Measurements from ENCODE around the gene SLC30A10. TPM values are rescaled to one million over a fixed set of nuclear protein-coding genes. Genes with fewer than 3 reads are reported as not detected.
"Not testable (repeated sequence)": the region's sequence is repeated elsewhere in the genome, so short reads cannot be mapped to it uniquely, and the experiment has no call there.

The SLC30A10 gene
- total RNA-seq, 2 experiments from 2014 or later, result not detected

DNA sequence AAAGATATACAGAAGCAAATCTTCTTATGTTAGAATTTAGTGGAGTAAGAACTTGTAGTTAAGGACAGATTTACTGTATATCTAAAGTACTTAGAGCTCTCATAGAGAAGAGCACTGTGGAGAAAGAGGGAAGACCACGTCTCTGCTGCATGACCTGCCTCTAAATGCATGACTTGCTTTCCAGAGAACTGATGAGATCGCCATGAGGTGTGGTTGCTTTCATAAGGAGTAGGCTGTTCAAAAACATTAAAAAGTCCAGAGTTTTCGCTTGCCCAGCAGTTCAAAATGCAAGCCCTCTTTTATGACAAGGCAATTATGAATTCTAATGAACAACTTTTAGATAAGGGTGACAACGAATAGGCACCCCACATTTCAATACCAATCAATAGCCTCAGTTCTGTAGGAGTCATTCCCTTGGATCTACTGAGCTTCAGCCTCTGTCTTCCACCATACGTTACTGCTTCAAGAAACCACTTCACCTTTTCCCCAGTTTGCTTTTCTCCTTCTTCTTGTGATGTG lies 24.9 kb downstream of the SLC30A10 start:
- no peak for DNase-seq
- Mint-ChIP-seq H3K4me3 (no peak overlapping the region), H3K27me3 (ENCODE audit: low read depth) (peaks cover 17% of the 10 kb centered on the region), H3K9me3 (no peaks in the 10 kb centered on the region), H3K27ac (no peak overlapping the region), H3K36me3 (ENCODE audit: low read depth) (no peaks in the 10 kb centered on the region), H3K4me1 (ENCODE audit: low read depth) (no peaks in the 10 kb centered on the region)
- CTCF ChIA-PET, result no interaction called here
- intact Hi-C loops (cut with micrococcal nuclease), result loop anchor here (5.0 kb wide), 1 partner anchor 489 kb away; no protein-coding TSS in a partner anchor

DNA sequence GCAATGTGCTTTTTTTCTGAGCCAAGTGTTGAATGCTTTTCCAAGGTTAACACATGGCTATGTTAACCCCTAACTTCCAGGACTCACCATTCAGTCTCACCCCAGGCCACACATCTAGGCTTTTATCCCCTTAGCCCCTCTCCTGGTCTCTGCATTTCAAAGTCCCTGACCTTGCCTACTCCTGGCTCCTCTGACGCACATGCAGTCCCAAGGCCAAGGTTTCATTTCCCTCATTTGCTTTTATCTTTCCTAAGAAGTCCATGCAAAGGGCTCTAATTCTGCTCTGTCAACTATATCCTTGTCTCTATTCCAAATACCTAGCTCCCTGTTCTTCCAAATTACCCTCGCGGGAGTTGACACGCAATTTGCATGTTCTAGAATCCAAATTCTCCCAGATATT lies 25.4 kb downstream of the SLC30A10 start:
- intact Hi-C loops (cut with micrococcal nuclease), result loop anchor here (5.0 kb wide), 1 partner anchor 489 kb away; no protein-coding TSS in a partner anchor
- no peak for DNase-seq
- Mint-ChIP-seq H3K27me3 (ENCODE audit: low read depth) (peaks cover 17% of the 10 kb centered on the region), H3K36me3 (ENCODE audit: low read depth) (no peaks in the 10 kb centered on the region), H3K27ac (no peak overlapping the region), H3K4me3 (no peak overlapping the region), H3K9me3 (no peaks in the 10 kb centered on the region), H3K4me1 (ENCODE audit: low read depth) (no peaks in the 10 kb centered on the region)
- CTCF ChIA-PET, result no interaction called here

DNA sequence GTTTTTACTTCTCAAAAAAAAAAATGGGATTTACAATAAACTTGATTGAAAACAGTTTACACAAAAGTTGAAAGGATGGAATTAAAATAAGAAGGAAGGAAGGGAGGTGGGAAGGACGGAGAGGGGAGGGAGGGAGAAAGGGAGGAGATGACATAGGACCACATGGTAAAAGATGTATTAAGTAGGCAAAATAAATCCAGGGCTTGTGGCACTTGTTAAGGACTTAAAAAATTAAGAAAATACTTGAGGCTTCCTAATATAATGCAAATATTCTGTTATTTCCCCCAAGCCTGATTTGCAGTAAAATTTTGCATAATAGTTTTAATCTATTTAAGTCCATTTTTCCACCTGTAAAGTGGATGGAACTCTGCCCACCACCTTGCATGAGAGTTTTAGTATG lies 27.5 kb downstream of the SLC30A10 start:
- Mint-ChIP-seq H3K4me1 (ENCODE audit: low read depth) (no peaks in the 10 kb centered on the region), H3K36me3 (ENCODE audit: low read depth) (no peaks in the 10 kb centered on the region), H3K27me3 (ENCODE audit: low read depth) (peaks cover 9% of the 10 kb centered on the region), H3K9me3 (no peaks in the 10 kb centered on the region), H3K4me3 (no peak overlapping the region), H3K27ac (no peak overlapping the region)
- intact Hi-C loops (cut with micrococcal nuclease), result loop anchor here (5.0 kb wide), 1 partner anchor 491 kb away; no protein-coding TSS in a partner anchor
- CTCF ChIA-PET, result no interaction called here
- DNase-seq, result no peak

DNA sequence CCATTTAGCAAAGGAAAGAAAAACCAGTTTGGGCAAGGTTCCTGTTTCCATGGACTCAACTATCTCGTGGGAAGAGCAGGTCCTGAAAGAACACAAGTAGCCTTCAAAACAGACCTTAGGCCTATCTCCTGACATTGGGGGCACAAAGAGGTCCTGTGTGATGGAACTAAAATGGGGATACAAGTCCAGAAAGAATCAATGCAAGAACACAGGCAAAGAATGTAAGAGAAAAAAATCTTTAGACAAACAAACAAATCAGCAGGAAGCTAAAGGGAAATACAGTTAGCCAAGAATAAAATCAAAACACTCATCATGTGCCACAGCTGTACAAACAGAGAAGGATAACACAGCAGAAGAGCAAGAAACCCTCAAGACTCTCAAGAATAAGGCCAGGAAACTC lies 28.2 kb downstream of the SLC30A10 start:
- Mint-ChIP-seq H3K27ac (no peak overlapping the region), H3K36me3 (ENCODE audit: low read depth) (no peaks in the 10 kb centered on the region), H3K4me1 (ENCODE audit: low read depth) (no peaks in the 10 kb centered on the region), H3K4me3 (no peak overlapping the region), H3K27me3 (ENCODE audit: low read depth) (peaks cover 5% of the 10 kb centered on the region), H3K9me3 (peaks cover 2% of the 10 kb centered on the region)
- intact Hi-C loops (cut with micrococcal nuclease), result loop anchor here (5.0 kb wide), 1 partner anchor 492 kb away; no protein-coding TSS in a partner anchor
- DNase-seq, result no peak
- CTCF ChIA-PET, result no interaction called here

DNA sequence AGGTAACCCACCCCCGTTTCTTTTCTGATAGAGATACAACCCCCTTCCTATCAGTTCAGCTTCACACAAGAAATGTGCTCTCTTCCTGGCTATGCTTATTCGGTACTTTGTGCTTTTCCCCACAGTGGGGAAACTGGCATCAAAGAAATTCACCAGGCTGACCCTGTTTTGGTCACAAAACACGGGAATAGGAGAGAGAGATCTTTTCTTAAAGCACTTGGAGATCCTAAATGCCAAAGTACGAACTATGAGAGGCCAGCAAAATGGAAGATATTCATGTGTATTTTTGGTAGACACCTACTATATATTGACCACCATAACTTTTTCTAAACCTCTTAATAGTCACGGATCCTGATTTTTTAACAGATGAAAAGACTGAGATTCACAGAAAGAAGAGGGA lies 30.0 kb downstream of the SLC30A10 start:
- H3K9me3 Mint-ChIP-seq, result peaks cover 2% of the 10 kb centered on the region
- H3K4me1 Mint-ChIP-seq (ENCODE audit: low read depth), result no peaks in the 10 kb centered on the region
- peaks cover 5% of the 10 kb centered on the region for H3K27me3 Mint-ChIP-seq (ENCODE audit: low read depth)
- no peak for DNase-seq
- intact Hi-C loops (cut with micrococcal nuclease), result no loop called here
- no peaks in the 10 kb centered on the region for H3K36me3 Mint-ChIP-seq (ENCODE audit: low read depth)
- H3K27ac Mint-ChIP-seq, result no peak overlapping the region
- no peak overlapping the region for H3K4me3 Mint-ChIP-seq
- CTCF ChIA-PET, result no interaction called here

DNA sequence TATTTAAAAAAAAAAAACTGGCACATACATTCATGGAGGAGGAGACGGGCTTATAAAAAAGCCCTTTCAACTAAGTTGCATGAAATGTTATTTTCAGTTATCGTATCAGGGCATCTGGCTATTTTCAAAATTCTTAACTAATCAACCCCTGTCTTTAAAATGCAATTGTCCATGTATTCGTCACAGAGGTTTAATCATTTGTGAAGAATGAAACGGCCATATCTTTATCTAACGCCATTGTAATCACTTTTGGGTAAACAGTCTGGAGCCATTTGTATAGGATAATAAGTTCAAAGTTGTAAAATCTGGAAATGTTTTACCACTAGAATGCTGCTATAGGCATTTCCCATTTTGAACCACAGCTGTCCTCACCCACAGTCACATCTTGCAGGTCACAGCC lies 30.4 kb downstream of the SLC30A10 start:
- CTCF ChIA-PET, result no interaction called here
- DNase-seq, result no peak
- no peaks in the 10 kb centered on the region for H3K4me1 Mint-ChIP-seq (ENCODE audit: low read depth)
- H3K4me3 Mint-ChIP-seq, result no peak overlapping the region
- peaks cover 4% of the 10 kb centered on the region for H3K27me3 Mint-ChIP-seq (ENCODE audit: low read depth)
- intact Hi-C loops (cut with micrococcal nuclease), result no loop called here
- H3K9me3 Mint-ChIP-seq, result peaks cover 2% of the 10 kb centered on the region
- no peaks in the 10 kb centered on the region for H3K36me3 Mint-ChIP-seq (ENCODE audit: low read depth)
- H3K27ac Mint-ChIP-seq, result no peak overlapping the region

DNA sequence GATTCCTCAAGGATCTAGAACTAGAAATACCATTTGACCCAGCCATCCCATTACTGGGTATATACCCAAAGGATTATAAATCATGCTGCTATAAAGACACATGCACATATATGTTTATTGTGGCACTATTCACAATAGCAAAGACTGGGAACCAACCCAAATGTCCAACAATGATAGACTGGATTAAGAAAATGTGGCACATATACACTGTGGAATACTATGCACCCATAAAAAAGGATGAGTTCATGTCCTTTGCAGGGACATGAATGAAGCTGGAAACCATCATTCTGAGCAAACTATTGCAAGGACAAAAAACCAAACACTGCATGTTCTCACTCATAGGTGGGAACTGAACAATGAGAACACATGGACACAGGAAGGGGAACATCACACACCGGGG lies 36.1 kb downstream of the SLC30A10 start:
- intact Hi-C loops (cut with micrococcal nuclease); CTCF ChIA-PET; H3K4me3 Mint-ChIP-seq; H3K27ac Mint-ChIP-seq; DNase-seq; H3K4me1 Mint-ChIP-seq (ENCODE audit: low read depth); H3K27me3 Mint-ChIP-seq (ENCODE audit: low read depth); H3K9me3 Mint-ChIP-seq; H3K36me3 Mint-ChIP-seq (ENCODE audit: low read depth): not testable (repeated sequence)

DNA sequence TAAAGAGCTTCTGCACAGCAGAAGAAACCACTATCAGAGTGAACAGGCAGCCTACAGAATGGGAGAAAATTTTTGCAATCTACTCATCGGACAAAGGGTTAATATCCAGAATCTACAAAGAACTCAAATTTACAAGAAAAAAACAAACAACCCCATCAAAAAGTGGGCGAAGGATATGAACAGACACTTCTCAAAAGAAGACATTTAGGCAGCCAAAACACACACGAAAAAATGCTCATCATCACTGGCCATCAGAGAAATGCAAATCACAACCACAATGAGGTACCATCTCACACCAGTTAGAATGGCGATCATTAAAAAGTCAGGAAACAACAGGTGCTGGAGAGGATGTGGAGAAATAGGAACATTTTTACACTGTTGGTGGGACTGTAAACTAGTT lies 36.5 kb downstream of the SLC30A10 start:
- not testable (repeated sequence) for H3K36me3 Mint-ChIP-seq (ENCODE audit: low read depth); H3K27ac Mint-ChIP-seq

DNA sequence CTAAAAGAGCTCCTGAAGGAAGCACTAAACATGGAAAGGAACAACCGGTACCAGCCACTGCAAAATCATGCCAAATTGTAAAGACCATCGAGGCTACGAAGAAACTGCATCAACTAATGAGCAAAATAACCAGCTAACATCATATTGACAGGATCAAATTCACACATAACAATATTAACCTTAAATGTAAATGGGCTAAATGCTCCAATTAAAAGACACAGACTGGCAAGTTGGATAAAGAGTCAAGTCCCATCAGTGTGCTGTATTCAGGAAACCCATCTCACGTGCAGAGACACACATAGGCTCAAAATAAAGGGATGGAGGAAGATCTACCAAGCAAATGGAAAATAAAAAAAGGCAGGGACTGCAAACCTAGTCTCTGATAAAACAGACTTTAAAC lies 39.7 kb downstream of the SLC30A10 start:
- H3K36me3 Mint-ChIP-seq (ENCODE audit: low read depth); H3K27ac Mint-ChIP-seq; DNase-seq; H3K9me3 Mint-ChIP-seq; H3K4me1 Mint-ChIP-seq (ENCODE audit: low read depth); CTCF ChIA-PET; H3K4me3 Mint-ChIP-seq; intact Hi-C loops (cut with micrococcal nuclease): not testable (repeated sequence)
- H3K27me3 Mint-ChIP-seq (ENCODE audit: low read depth), result peaks cover 23% of the 10 kb centered on the region

More for the DNA sequence above, 36.5 kb downstream of the SLC30A10 start:
- DNase-seq; H3K4me3 Mint-ChIP-seq; CTCF ChIA-PET; intact Hi-C loops (cut with micrococcal nuclease); H3K9me3 Mint-ChIP-seq; H3K4me1 Mint-ChIP-seq (ENCODE audit: low read depth): not testable (repeated sequence)
- peaks cover 12% of the 10 kb centered on the region for H3K27me3 Mint-ChIP-seq (ENCODE audit: low read depth)

DNA sequence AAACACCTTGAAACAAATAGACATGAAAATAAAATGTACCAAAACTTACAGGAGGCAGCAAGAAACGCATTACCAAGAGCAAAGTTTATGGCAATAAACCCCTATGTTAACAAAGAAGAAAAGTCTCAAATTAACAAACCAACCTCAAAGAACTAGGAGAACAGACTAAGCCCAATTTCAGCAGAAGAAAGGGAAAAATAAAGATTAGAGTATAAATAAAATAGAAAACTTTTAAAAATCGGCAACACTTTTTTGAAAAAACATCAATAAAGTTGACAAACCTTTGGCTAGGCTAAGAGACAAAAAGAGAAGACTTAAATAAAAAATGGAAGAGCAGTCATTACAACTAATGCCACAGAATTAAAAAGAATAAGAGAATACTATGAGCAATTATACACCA lies 42.7 kb downstream of the SLC30A10 start:
- Mint-ChIP-seq H3K4me3 (no peak overlapping the region), H3K9me3 (no peaks in the 10 kb centered on the region), H3K4me1 (ENCODE audit: low read depth) (no peaks in the 10 kb centered on the region), H3K27me3 (ENCODE audit: low read depth) (peaks cover 27% of the 10 kb centered on the region), H3K27ac (no peak overlapping the region), H3K36me3 (ENCODE audit: low read depth) (no peaks in the 10 kb centered on the region)
- DNase-seq, result no peak
- intact Hi-C loops (cut with micrococcal nuclease), result no loop called here
- CTCF ChIA-PET, result no interaction called here

DNA sequence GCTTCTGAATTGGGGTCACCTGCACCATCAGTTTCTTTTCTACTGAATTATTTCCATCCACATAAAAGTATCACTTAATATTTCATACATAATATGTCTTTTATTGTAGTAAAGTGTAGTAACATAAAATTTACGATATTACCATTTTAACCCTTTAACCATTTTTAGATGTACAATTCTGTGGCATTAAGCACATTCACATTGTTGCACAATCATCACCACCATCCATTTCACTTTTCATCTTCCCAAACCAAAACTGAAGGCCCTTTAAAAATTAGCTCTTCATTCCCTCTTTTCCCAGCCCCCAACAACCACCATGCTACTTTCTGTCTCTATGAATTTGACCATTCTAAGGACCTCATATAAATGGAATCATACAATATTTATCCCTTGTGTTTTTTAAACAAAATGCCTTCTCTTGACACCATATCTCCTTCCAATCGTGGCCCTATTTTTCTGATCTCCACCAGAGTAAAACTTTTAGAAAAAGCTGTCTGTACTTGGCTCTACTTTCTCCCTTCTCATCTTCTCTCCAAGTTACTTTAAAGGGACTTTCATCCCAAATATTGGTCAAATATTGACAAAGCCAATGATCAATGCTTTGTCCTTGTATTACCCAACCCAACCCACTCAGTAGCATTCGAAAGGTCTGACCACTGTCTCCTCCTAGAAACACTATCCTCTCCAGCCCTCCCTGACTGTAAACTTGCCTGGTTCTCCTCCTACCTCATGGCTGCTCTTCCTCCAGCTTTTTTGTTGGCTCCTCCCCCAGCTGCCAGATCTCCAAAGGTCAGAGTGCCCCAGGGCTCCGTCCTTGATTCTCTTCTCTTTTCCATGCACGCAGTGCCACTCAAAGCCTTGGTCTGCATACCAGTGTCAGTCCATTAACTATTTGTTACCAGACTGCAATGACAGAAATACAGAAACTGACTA lies 44.7 kb downstream of the SLC30A10 start:
- no peak overlapping the region for H3K27ac Mint-ChIP-seq
- H3K36me3 Mint-ChIP-seq (ENCODE audit: low read depth), result no peaks in the 10 kb centered on the region
- intact Hi-C loops (cut with micrococcal nuclease), result no loop called here
- H3K9me3 Mint-ChIP-seq, result no peaks in the 10 kb centered on the region
- no peaks in the 10 kb centered on the region for H3K4me1 Mint-ChIP-seq (ENCODE audit: low read depth)
- peaks cover 22% of the 10 kb centered on the region for H3K27me3 Mint-ChIP-seq (ENCODE audit: low read depth)
- H3K4me3 Mint-ChIP-seq, result no peak overlapping the region
- no peak for DNase-seq
- CTCF ChIA-PET, result no interaction called here

DNA sequence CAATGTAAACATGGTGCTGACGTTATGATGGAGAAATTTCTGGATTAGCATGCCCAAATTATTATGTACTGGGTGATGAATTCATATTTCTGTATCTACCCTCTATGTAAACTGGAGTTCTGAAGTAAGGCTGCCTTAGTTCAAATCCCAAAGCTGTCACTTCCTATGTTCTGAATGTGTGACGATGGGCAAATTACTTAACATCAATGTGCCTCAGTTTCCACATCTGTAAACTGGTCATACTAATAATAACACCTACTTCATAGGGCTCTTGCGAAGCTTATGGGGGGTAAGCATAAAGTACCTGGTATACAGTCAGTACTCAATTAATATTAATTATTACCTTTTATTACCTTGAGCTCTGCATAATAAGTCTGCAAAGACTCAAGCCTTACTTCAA lies 45.6 kb downstream of the SLC30A10 start:
- CTCF ChIA-PET, result no interaction called here
- no peaks in the 10 kb centered on the region for H3K9me3 Mint-ChIP-seq
- no peak for DNase-seq
- H3K27ac Mint-ChIP-seq, result no peak overlapping the region
- H3K27me3 Mint-ChIP-seq (ENCODE audit: low read depth), result peaks cover 18% of the 10 kb centered on the region
- H3K4me3 Mint-ChIP-seq, result no peak overlapping the region
- H3K36me3 Mint-ChIP-seq (ENCODE audit: low read depth), result no peaks in the 10 kb centered on the region
- H3K4me1 Mint-ChIP-seq (ENCODE audit: low read depth), result no peaks in the 10 kb centered on the region
- intact Hi-C loops (cut with micrococcal nuclease), result no loop called here

DNA sequence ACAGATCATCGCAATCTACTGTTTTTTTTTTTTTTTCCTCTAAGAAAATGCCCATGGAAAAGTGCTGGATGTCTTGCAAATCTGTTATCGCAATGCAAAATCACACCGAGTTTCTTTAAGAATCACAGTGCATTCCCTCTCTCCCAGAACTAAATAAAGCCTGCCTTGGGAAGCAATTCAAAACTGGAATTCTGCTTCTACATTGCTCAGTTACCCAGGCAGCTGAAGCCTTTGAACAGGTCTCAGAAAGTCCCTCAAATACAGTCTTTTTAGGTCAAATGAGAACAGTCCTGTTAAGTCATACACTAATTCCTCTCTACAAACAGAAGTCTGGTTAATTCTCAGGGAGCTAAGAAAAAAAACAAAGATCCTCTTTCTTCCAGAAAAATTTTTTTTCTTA lies 46.3 kb downstream of the SLC30A10 start:
- Mint-ChIP-seq H3K4me1 (ENCODE audit: low read depth) (no peaks in the 10 kb centered on the region), H3K27me3 (ENCODE audit: low read depth) (peaks cover 17% of the 10 kb centered on the region), H3K36me3 (ENCODE audit: low read depth) (no peaks in the 10 kb centered on the region), H3K4me3 (no peak overlapping the region), H3K9me3 (no peaks in the 10 kb centered on the region), H3K27ac (no peak overlapping the region)
- DNase-seq, result no peak
- intact Hi-C loops (cut with micrococcal nuclease), result no loop called here
- CTCF ChIA-PET, result no interaction called here
